DOHH2 (cell line): ENCODE results near the gene DCAF5.

Source experiments
- H3F3A ChIP-seq: fragments of 200-600 bp; sonication (generic), shearing (Covaris generic); 2 replicates; pipeline ENCODE4 v1.6.0; 2016; ENCODE audit warnings: antibody characterized with exemption, mild to moderate bottlenecking; ENCODE audit not compliant: control insufficient read depth, insufficient read depth
- H3K27ac ChIP-seq: fragments of 200-600 bp; sonication (generic); 2 replicates; pipeline ENCODE4 v1.5.1; 2014; ENCODE audit warnings: low read depth, mild to moderate bottlenecking, low read length, moderate library complexity
- H3K27me3 ChIP-seq: fragments of 200-600 bp; sonication (generic); 2 replicates; pipeline ENCODE4 v1.6.1; 2014; ENCODE audit warnings: mild to moderate bottlenecking, low read length, mixed read lengths; ENCODE audit not compliant: control insufficient read depth
- H3K36me3 ChIP-seq: fragments of 200-600 bp; sonication (generic); 2 replicates; pipeline ENCODE4 v1.6.1; 2014; ENCODE audit warnings: mild to moderate bottlenecking, low read length, moderate library complexity, mixed read lengths; ENCODE audit not compliant: control insufficient read depth
- H3K4me1 ChIP-seq: fragments of 200-600 bp; sonication (generic); 2 replicates; pipeline ENCODE4 v1.6.1; 2014; ENCODE audit warnings: mild to moderate bottlenecking, low read length, mixed read lengths; ENCODE audit not compliant: control insufficient read depth
- H3K4me2 ChIP-seq: fragments of 200-600 bp; sonication (generic); 2 replicates; pipeline ENCODE4 v1.6.0; 2014; ENCODE audit warnings: mild to moderate bottlenecking, low read length, moderate library complexity
- H3K4me3 ChIP-seq: fragments of 200-600 bp; sonication (generic); 2 replicates; pipeline ENCODE4 v1.5.1; 2014; ENCODE audit warnings: mild to moderate bottlenecking, low read length, mixed read lengths
- H3K79me2 ChIP-seq: fragments of 200-600 bp; sonication (generic); 2 replicates; pipeline ENCODE4 v1.6.1; 2014; ENCODE audit warnings: mild to moderate bottlenecking, low read length, mixed read lengths; ENCODE audit not compliant: control insufficient read depth
- H3K9me2 ChIP-seq: fragments of 200-600 bp; sonication (generic); replicated peaks from 2 replicates; pipeline ENCODE4 v1.6.1; 2014; ENCODE audit warnings: mild to moderate bottlenecking, low read length, mixed read lengths; ENCODE audit not compliant: control insufficient read depth
- H3K9me3 ChIP-seq: fragments of 200-600 bp; sonication (generic); 2 replicates; pipeline ENCODE4 v1.6.1; 2014; ENCODE audit warnings: antibody characterized with exemption, low read length, mixed read lengths; ENCODE audit not compliant: control insufficient read depth, insufficient read depth
- H4K20me1 ChIP-seq: fragments of 200-600 bp; sonication (generic); 2 replicates; pipeline ENCODE4 v1.6.0; 2014; ENCODE audit warnings: low read depth, mild to moderate bottlenecking, antibody characterized with exemption, low read length, moderate library complexity; ENCODE audit not compliant: control insufficient read depth, insufficient read depth
- CTCF ChIP-seq: fragments of 200-600 bp; sonication (generic); IDR thresholded peaks from one replicate; pipeline ENCODE4 v1.5.1; 2014; ENCODE audit warnings: antibody characterized with exemption, mild to moderate bottlenecking, low read depth, low read length; ENCODE audit not compliant: poor library complexity, severe bottlenecking
- EZH2phosphoT487 ChIP-seq: fragments of 200-600 bp; sonication (generic); IDR thresholded peaks from 2 replicates; pipeline ENCODE4 v1.6.1; 2017; ENCODE audit warnings: borderline replicate concordance, mild to moderate bottlenecking, antibody characterized with exemption, low read length, moderate library complexity, mixed read lengths

DCAF5 gene

GRCh38 chr14:69152902-69153151 is at the start of gene DCAF5:
Gene DCAF5, minus strand, starts transcription at chr14:69153119. Its CDS starts 141 bp downstream, at chr14:69152978.
- H3K36me3 ChIP-seq, result peaks cover 33% of the 10 kb centered on the region
- peaks cover 17% of the 10 kb centered on the region for H3K27me3 ChIP-seq
- no peaks in the 10 kb centered on the region for H3K9me2 ChIP-seq
- H3K4me3 ChIP-seq, result peak within 1 kb of the TSS; percentile 95
- peak within 1 kb of the TSS; percentile 79 for H3K27ac ChIP-seq
- peaks cover 9% of the 10 kb centered on the region; the same call in 1 of the 2 replicates for H3F3A ChIP-seq
- H3K9me3 ChIP-seq, result no peaks in the 10 kb centered on the region
- H4K20me1 ChIP-seq, result 0 out of 2 replicates have a peak, but pooled peaks cover 10% of the 10 kb centered on the region
- H3K4me2 ChIP-seq, result peak within 1 kb of the TSS; percentile 98
- H3K79me2 ChIP-seq, result peaks cover 48% of the 10 kb centered on the region
- H3K4me1 ChIP-seq, result peaks cover 24% of the 10 kb centered on the region
- TF ChIP-seq EZH2phosphoT487 (no peak), CTCF (no peak)

GRCh38 chr14:69199786-69200185 is 46.9 kb upstream of the DCAF5 start:
- Histone ChIP-seq H3K79me2 (no peaks in the 10 kb centered on the region), H3K27me3 (no peaks in the 10 kb centered on the region), H3K27ac (no peak overlapping the region), H3K9me2 (no peaks in the 10 kb centered on the region), H3K4me1 (no peaks in the 10 kb centered on the region), H3K9me3 (no peaks in the 10 kb centered on the region), H3K4me3 (no peak overlapping the region), H4K20me1 (no peaks in the 10 kb centered on the region), H3F3A (no peaks in the 10 kb centered on the region), H3K4me2 (no peak overlapping the region), H3K36me3 (no peaks in the 10 kb centered on the region)
- TF ChIP-seq CTCF (no peak), EZH2phosphoT487 (no peak)

- Histone ChIP-seq H3K4me1 (peaks cover 19% of the 10 kb centered on the region), H3K4me3 (no peak overlapping the region), H3K9me3 (no peaks in the 10 kb centered on the region), H3K9me2 (no peaks in the 10 kb centered on the region), H3F3A (peaks cover 6% of the 10 kb centered on the region; the same call in 1 of the 2 replicates), H3K27ac (no peak overlapping the region), H3K79me2 (peaks cover 5% of the 10 kb centered on the region; the same call in 1 of the 2 replicates), H4K20me1 (no peaks in the 10 kb centered on the region), H3K4me2 (no peak overlapping the region), H3K27me3 (no peaks in the 10 kb centered on the region), H3K36me3 (no peaks in the 10 kb centered on the region)
- TF ChIP-seq EZH2phosphoT487 (no peak), CTCF (no peak)
Measured at GRCh38 chr14:69193721-69194120, 40.8 kb upstream of the DCAF5 start.
